Upper lobe of right lung (tissue), 1 donor: ENCODE data around the gene CRACDL. TPM values are rescaled to one million over a fixed set of nuclear protein-coding genes. Genes with fewer than 3 reads are reported as not detected.

Experiments used
- ATAC-seq: fragments of 200-7000 bp; cut with Tn5 transposase; one replicate; pipeline ENCODE4 v1.9.1; 2020; ENCODE audit warnings: mild to moderate bottlenecking, moderate library complexity
- DNase-seq: peaks from one replicate; pipeline ENCODE4 v3.0.0-alpha.2; 2020
- H3K27ac ChIP-seq: fragments of 200-600 bp; one replicate; pipeline ENCODE4 v1.8.0; 2022
- H3K27me3 ChIP-seq: fragments of 200-600 bp; one replicate; pipeline ENCODE4 v1.8.0; 2022; ENCODE audit warnings: mild to moderate bottlenecking
- H3K36me3 ChIP-seq: fragments of 200-600 bp; one replicate; pipeline ENCODE4 v1.8.0; 2022
- H3K4me1 ChIP-seq: fragments of 200-600 bp; one replicate; pipeline ENCODE4 v1.8.0; 2022
- H3K4me3 ChIP-seq: fragments of 200-600 bp; one replicate; pipeline ENCODE4 v1.8.0; 2022; ENCODE audit warnings: mild to moderate bottlenecking
- H3K9me3 ChIP-seq: fragments of 200-600 bp; one replicate; pipeline ENCODE4 v1.8.0; 2022
- CTCF ChIP-seq: fragments of 200-600 bp; IDR thresholded peaks from one replicate; pipeline ENCODE4 v1.8.0; 2022; ENCODE audit warnings: antibody characterized with exemption
- intact Hi-C: fragments of 100-400 bp; cut with DNase I; formaldehyde crosslinking; loops from one replicate; pipeline ENCODE4 v1.11.0; 2022
- total RNA-seq: library from RNA; stranded (reverse); fragmentation: NEBNext Ultra II Directional; extraction: Animal tissue kit (Norgen Biotek cat#: 25700); gene quantifications from one replicate; pipeline ENCODE4 v1.2.1, GENCODE V29; 2021
- donor health status: DM: no; HTN: yes; CAD: no; lungs with severe emphysema.

The CRACDL gene
- total RNA-seq, 1 donor from 2014 or later = 33.3 TPM

GRCh38 chr2:98907966-98908905 lies 27.8 kb downstream of the CRACDL start:
- Histone ChIP-seq H3K4me1 (peaks cover 34% of the 10 kb centered on the region), H3K27ac (peak overlapping the region; percentile 71), H3K27me3 (no peaks in the 10 kb centered on the region), H3K4me3 (no peak overlapping the region), H3K36me3 (no peaks in the 10 kb centered on the region), H3K9me3 (no peaks in the 10 kb centered on the region)
- intact Hi-C loops = no loop called here
- DNase-seq = peak; percentile 19
- no peak for ATAC-seq
- TF ChIP-seq CTCF = no peak

DNA sequence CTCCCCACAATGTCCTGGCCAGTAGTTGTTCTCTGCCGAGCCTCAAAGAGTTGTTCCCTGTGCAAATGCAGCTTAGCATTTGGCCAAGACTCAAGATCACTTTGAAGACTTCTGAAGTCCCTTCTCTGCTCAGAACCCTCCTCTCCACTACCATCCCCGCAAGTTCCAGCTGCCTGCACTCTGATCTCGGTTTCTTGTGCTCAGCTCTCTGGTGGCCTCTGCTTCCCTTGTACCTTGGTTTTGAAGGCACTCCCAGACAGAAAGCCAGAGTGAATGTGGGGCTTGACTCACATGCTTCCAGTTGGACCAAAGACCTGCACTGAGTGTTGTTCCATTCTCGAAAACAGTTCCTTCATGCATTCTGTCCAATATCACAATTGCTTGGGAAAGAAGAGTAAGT lies 28.6 kb downstream of the CRACDL start:
- intact Hi-C loops = no loop called here
- Histone ChIP-seq H3K9me3 (no peaks in the 10 kb centered on the region), H3K27ac (no peak overlapping the region), H3K4me3 (no peak overlapping the region), H3K4me1 (peaks cover 31% of the 10 kb centered on the region), H3K36me3 (no peaks in the 10 kb centered on the region), H3K27me3 (no peaks in the 10 kb centered on the region)
- no peak for TF ChIP-seq CTCF
- ATAC-seq (no peak), DNase-seq (peak; percentile 8)

- Histone ChIP-seq H3K4me1 (peaks cover 9% of the 10 kb centered on the region), H3K27ac (no peak overlapping the region), H3K4me3 (no peak overlapping the region), H3K27me3 (no peaks in the 10 kb centered on the region), H3K9me3 (no peaks in the 10 kb centered on the region), H3K36me3 (no peaks in the 10 kb centered on the region)
- intact Hi-C loops = no loop called here
- no peak for TF ChIP-seq CTCF
- ATAC-seq = no peak
- DNase-seq = peak; percentile 26
Measured at GRCh38 chr2:98903767-98904485, 32.1 kb downstream of the CRACDL start.

- H3K27ac ChIP-seq = no peak overlapping the region
- no peaks in the 10 kb centered on the region for H3K27me3 ChIP-seq
- intact Hi-C loops = no loop called here
- no peaks in the 10 kb centered on the region for H3K9me3 ChIP-seq
- H3K4me1 ChIP-seq = peaks cover 6% of the 10 kb centered on the region
- no peaks in the 10 kb centered on the region for H3K36me3 ChIP-seq
- ATAC-seq = no peak
- H3K4me3 ChIP-seq = no peak overlapping the region
- no peak for TF ChIP-seq CTCF
- peak; percentile 53 for DNase-seq
Measured at GRCh38 chr2:98903064-98903355, 33.0 kb downstream of the CRACDL start.

DNA sequence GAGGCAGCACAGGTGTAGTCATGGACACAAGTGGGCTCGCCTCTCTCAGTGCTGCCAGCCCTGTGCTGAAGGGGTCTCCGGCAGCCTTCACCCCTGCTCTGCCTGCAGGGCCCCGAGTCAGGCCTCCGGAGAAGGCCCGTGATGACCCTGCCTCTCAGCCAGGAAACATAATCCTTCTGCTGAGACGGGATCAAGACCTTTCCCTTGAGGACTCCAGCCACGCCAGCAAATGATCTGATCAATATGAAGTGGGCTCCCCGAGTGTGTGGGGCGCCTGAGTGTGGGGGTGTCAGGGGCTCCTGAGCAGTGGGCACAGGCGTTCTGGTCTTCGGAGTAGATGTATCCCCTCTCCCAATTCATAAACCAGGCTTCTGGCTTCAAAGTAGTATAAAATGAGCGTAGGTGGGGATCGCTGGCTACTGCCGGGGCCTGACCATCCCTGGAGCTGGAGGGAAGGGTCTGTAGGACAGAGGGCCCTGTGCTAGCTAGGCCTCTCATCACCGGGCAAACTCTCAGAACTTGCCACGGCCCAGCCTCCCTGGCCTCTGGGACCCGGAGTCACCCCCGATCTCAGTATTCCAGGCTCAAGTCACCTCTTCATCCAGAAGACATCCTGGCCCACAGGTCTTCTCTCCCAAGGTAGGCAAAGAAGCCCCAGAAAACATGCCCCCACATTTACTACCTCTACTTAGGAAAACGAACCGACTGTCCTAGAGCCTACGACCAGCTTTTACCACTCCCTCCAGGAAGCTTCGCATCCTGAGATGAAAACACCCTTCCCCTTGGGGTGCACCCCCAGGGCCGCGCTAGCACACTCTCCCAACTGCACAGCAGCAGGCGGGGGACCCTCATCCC lies 33.6 kb downstream of the CRACDL start:
- no peak for TF ChIP-seq CTCF
- Histone ChIP-seq H3K27ac (no peak overlapping the region), H3K4me3 (no peak overlapping the region), H3K36me3 (no peaks in the 10 kb centered on the region), H3K27me3 (no peaks in the 10 kb centered on the region), H3K4me1 (peaks cover 6% of the 10 kb centered on the region), H3K9me3 (no peaks in the 10 kb centered on the region)
- intact Hi-C loops = no loop called here
- ATAC-seq = no peak
- peak; percentile 52 for DNase-seq
